K562 (cell line): ENCODE data around the gene PTCH1. TPM values are rescaled to one million over a fixed set of nuclear protein-coding genes. Genes with fewer than 3 reads are reported as not detected.

Source experiments
- CCNT2 ChIP-seq: IDR thresholded peaks from 2 replicates; pipeline ENCODE4 v1.6.1; 2011; ENCODE audit warnings: borderline replicate concordance, low read depth, mild to moderate bottlenecking, moderate library complexity, mixed read lengths, low read length; ENCODE audit not compliant: insufficient read length; ENCODE audit errors: extremely low read depth
- CTBP1 ChIP-seq: fragments of 450-650 bp; IDR thresholded peaks from 2 replicates; pipeline ENCODE4 v1.6.1; 2016; ENCODE audit warnings: borderline replicate concordance
- CXXC5 ChIP-seq: fragments of 250-450 bp; sonication (Bioruptor Pico); IDR thresholded peaks from 2 replicates; pipeline ENCODE4 v1.8.0; 2022; ENCODE audit warnings: inconsistent platforms, mild to moderate bottlenecking, moderate library complexity
- MTA1 ChIP-seq: fragments of 450-650 bp; IDR thresholded peaks from 2 replicates; pipeline ENCODE4 v1.6.1; 2017; ENCODE audit warnings: borderline replicate concordance
- MYC ChIP-seq, 2 experiments: fragments of 250-450 bp in 1 of 2; sonication (Bioruptor Pico) in 1 of 2; IDR thresholded peaks; 2 replicates each; pipeline versions ENCODE4 v1.5.1 to v1.6.1; 2012 to 2021; ENCODE audit warnings: low read depth in 2 of 2, borderline replicate concordance in 1 of 2, improper control_type of control experiment in 1 of 2, low read length in 1 of 2, mild to moderate bottlenecking in 1 of 2, moderate library complexity in 1 of 2
- PTBP1 ChIP-seq: fragments of 200-400 bp; formaldehyde crosslinking; IDR thresholded peaks from 2 replicates; pipeline ENCODE4 v1.6.1; 2017; ENCODE audit warnings: low read depth, low read length
- RBM15 ChIP-seq: fragments of 200-400 bp; formaldehyde crosslinking; IDR thresholded peaks from 2 replicates; pipeline ENCODE4 v1.6.1; 2018; ENCODE audit warnings: mild to moderate bottlenecking, low read length, moderate library complexity; ENCODE audit not compliant: insufficient read depth
- ZNF695 ChIP-seq: fragments of 450-650 bp; formaldehyde crosslinking; IDR thresholded peaks from 2 replicates; pipeline ENCODE4 v1.4.0; 2020; ENCODE audit warnings: mild to moderate bottlenecking, moderate library complexity
- polyA plus RNA-seq, 8 experiments: library from polyadenylated mRNA; depleted of rRNA in 4 of 8; stranded (reverse) in 5 of 8; unstranded in 3 of 8; fragments of >200 nt; fragmentation: Nextera tagmentation in 2 of 8; fragmentation: Illumina TruSeq in 1 of 8; extraction: Ambion mirVana in 2 of 8; extraction: Trizol in 1 of 8; gene quantifications; 2 replicates each; pipeline versions ENCODE4 v1.2.1 to v1.2.3, GENCODE V29; 2011 to 2014; ENCODE audit warnings: inconsistent platforms in 1 of 8, missing spikeins in 1 of 8
- total RNA-seq, 7 experiments: library from RNA; depleted of rRNA in 6 of 7; stranded (reverse); fragments of >200 nt in 6 of 7; fragmentation: Illumina TruSeq in 2 of 7; extraction: Trizol in 2 of 7; gene quantifications; 2 replicates each; pipeline versions ENCODE4 v1.2.1 to v1.2.3, GENCODE V29; 2011 to 2021; ENCODE audit warnings: low replicate concordance in 1 of 7
- TF ChIP-seq, protein P1 (sequence below): fragments of 450-650 bp; IDR thresholded peaks from 2 replicates; pipeline ENCODE4 v1.6.1; 2016; ENCODE audit warnings: missing biosample characterization, missing genetic modification characterization
- TF ChIP-seq, protein P2 (sequence below): fragments of 200-800 bp; sonication (Bioruptor generic); IDR thresholded peaks from 2 replicates; pipeline ENCODE4 v1.6.1; 2017; ENCODE audit warnings: missing genetic modification characterization, missing compliant biosample characterization
- TF ChIP-seq, protein P3 (sequence below): fragments of 250-450 bp; sonication (Bioruptor Pico); IDR thresholded peaks from 2 replicates; pipeline ENCODE4 v1.4.0; 2020; ENCODE audit warnings: mild to moderate bottlenecking

PTCH1 gene
- total and polyA plus RNA-seq, 9 of the 15 experiments (the other 6 are each of a cell fraction or from before 2014, with no cell fraction given), result 0.70 to 9.9 (median 3.8) TPM

DNA sequence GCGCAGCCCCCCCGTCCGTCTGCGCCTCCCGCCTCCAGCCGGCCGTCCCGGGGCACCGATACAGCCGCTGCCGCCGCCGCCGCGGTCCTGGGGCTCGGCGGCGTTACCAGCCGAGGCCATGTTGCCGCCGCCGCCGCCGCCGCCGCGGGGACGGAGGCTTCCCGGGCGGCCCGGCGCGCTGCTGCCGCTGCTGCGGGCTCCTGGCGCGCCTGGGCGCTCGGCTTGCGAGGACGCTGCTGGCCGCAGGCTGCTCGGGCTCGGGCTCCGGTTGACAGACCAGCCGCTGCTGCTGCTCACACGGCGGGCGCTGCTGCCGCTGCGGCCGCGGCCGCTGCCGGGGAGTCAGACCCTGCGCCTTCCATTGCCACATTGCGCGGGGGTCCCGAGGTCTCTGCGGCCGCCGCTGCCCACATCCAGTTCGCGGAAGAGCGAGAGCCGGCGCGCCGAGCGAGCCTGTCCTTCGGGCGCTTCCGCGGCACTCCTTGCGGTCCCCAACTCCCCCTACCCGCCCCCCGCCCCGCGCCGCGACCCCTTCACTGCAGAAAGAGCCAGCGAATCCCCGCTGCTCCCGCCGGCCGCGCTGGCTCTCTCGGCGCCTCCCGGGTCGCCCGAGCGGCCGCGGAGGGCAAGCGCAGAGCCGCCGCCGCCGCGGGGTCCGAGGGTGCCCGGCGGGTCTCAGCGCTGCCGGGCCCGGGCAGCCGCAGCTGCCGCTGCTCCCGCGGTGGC is 8.4 kb downstream of the PTCH1 start (continued):
- TF ChIP-seq PTBP1 (no peak), MTA1 (no peak), RBM15 (no peak), CTBP1 (0 out of 2 replicates have a peak, but pooled peaks have one; percentile 19), CCNT2 (peak; percentile 14), CXXC5 (peak; percentile 28), ZNF695 (CRISPR knock-in tag) (no peak), MYC (IDR thresholded peaks at IDR 0.05; ENCODE audit: low read depth, low read length) (no peak), MYC (CRISPR knock-in tag; IDR thresholded peaks at IDR 0.05; ENCODE audit: borderline replicate concordance, low read depth) (no peak)
- TF ChIP-seq, protein P1, sequence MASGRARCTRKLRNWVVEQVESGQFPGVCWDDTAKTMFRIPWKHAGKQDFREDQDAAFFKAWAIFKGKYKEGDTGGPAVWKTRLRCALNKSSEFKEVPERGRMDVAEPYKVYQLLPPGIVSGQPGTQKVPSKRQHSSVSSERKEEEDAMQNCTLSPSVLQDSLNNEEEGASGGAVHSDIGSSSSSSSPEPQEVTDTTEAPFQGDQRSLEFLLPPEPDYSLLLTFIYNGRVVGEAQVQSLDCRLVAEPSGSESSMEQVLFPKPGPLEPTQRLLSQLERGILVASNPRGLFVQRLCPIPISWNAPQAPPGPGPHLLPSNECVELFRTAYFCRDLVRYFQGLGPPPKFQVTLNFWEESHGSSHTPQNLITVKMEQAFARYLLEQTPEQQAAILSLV, result no peak
- TF ChIP-seq, protein P2, sequence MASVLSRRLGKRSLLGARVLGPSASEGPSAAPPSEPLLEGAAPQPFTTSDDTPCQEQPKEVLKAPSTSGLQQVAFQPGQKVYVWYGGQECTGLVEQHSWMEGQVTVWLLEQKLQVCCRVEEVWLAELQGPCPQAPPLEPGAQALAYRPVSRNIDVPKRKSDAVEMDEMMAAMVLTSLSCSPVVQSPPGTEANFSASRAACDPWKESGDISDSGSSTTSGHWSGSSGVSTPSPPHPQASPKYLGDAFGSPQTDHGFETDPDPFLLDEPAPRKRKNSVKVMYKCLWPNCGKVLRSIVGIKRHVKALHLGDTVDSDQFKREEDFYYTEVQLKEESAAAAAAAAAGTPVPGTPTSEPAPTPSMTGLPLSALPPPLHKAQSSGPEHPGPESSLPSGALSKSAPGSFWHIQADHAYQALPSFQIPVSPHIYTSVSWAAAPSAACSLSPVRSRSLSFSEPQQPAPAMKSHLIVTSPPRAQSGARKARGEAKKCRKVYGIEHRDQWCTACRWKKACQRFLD (CRISPR knock-in tag), result no peak
- TF ChIP-seq, protein P3, sequence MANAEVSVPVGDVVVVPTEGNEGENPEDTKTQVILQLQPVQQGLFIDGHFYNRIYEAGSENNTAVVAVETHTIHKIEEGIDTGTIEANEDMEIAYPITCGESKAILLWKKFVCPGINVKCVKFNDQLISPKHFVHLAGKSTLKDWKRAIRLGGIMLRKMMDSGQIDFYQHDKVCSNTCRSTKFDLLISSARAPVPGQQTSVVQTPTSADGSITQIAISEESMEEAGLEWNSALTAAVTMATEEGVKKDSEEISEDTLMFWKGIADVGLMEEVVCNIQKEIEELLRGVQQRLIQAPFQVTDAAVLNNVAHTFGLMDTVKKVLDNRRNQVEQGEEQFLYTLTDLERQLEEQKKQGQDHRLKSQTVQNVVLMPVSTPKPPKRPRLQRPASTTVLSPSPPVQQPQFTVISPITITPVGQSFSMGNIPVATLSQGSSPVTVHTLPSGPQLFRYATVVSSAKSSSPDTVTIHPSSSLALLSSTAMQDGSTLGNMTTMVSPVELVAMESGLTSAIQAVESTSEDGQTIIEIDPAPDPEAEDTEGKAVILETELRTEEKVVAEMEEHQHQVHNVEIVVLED (CRISPR knock-in tag), result no peak
- TF ChIP-seq, all 486 proteins: peak for 15
